ENCODE results near the gene PTPRG.

DNA sequence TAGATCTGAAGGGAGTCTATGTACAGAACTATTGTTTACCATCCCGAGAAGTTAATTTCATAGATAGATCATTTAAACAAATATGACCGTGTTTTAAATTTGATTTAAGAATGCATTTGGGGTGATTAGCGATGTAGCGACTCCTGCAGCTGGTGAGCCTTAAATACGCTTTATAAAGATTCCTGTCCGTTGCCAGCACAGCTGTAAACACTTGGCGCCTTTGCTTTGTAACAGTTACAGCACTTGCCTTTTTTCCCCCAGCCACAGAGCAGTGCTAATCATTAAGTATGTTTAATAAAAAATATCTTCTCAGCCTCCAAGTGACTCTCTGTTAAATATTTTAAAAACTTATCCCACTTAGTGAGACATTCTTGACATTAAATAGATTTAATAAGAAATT lies 478.2 kb downstream of the PTPRG start:
- TF ChIP-seq EP300 (IDR thresholded peaks at IDR 0.05; ENCODE audit: borderline replicate concordance) (no peak), RAD21 (IDR thresholded peaks at IDR 0.05; ENCODE audit: low read depth) (no peak), FOXM1 (IDR thresholded peaks at IDR 0.05; ENCODE audit: borderline replicate concordance, low read depth) (no peak), TEAD4 (IDR thresholded peaks at IDR 0.05) (no peak), TAF1 (IDR thresholded peaks at IDR 0.05; ENCODE audit: low read depth) (no peak), CREB1 (IDR thresholded peaks at IDR 0.05; ENCODE audit: low read depth) (no peak), TCF12 (IDR thresholded peaks at IDR 0.05; ENCODE audit: low read depth) (no peak), YY1 (IDR thresholded peaks at IDR 0.05; ENCODE audit: low read depth) (no peak)
- TF ChIP-seq, protein P1, sequence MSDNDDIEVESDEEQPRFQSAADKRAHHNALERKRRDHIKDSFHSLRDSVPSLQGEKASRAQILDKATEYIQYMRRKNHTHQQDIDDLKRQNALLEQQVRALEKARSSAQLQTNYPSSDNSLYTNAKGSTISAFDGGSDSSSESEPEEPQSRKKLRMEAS (IDR thresholded peaks at IDR 0.05) = no peak
- TF ChIP-seq, protein P2, sequence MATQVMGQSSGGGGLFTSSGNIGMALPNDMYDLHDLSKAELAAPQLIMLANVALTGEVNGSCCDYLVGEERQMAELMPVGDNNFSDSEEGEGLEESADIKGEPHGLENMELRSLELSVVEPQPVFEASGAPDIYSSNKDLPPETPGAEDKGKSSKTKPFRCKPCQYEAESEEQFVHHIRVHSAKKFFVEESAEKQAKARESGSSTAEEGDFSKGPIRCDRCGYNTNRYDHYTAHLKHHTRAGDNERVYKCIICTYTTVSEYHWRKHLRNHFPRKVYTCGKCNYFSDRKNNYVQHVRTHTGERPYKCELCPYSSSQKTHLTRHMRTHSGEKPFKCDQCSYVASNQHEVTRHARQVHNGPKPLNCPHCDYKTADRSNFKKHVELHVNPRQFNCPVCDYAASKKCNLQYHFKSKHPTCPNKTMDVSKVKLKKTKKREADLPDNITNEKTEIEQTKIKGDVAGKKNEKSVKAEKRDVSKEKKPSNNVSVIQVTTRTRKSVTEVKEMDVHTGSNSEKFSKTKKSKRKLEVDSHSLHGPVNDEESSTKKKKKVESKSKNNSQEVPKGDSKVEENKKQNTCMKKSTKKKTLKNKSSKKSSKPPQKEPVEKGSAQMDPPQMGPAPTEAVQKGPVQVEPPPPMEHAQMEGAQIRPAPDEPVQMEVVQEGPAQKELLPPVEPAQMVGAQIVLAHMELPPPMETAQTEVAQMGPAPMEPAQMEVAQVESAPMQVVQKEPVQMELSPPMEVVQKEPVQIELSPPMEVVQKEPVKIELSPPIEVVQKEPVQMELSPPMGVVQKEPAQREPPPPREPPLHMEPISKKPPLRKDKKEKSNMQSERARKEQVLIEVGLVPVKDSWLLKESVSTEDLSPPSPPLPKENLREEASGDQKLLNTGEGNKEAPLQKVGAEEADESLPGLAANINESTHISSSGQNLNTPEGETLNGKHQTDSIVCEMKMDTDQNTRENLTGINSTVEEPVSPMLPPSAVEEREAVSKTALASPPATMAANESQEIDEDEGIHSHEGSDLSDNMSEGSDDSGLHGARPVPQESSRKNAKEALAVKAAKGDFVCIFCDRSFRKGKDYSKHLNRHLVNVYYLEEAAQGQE (IDR thresholded peaks at IDR 0.05; ENCODE audit: low read depth) = no peak
- TF ChIP-seq, protein P3, sequence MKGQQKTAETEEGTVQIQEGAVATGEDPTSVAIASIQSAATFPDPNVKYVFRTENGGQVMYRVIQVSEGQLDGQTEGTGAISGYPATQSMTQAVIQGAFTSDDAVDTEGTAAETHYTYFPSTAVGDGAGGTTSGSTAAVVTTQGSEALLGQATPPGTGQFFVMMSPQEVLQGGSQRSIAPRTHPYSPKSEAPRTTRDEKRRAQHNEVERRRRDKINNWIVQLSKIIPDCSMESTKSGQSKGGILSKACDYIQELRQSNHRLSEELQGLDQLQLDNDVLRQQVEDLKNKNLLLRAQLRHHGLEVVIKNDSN (IDR thresholded peaks at IDR 0.05) = no peak
